NCI-H2081 (cell line): ENCODE results near the gene ARMC8.

ENCODE experiments used
- DNase-seq, 2 experiments: peaks; one replicate each; lab custom pipeline; 2025; lab: John Stamatoyannopoulos, UW

Gene ARMC8

DNA sequence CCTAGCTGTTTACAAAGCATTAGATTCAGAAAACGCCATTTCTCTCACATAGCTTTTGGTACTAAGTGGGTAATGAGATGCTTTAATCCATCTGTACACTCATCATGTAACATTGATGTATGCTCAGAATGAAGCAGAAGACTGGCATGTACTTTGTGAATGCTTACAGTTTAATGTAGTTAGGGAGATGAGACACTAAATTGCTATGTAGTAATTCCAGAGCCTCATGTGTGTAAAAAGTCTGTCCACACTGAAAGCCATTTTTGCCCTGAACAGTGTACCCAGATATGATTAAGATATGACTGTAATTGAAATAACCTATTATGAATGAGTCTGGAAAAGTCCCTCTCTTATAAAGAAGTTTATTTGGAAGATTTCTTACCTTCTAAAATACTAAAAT is 66.5 kb downstream of the ARMC8 start:
- DNase-seq: no peak

DNA sequence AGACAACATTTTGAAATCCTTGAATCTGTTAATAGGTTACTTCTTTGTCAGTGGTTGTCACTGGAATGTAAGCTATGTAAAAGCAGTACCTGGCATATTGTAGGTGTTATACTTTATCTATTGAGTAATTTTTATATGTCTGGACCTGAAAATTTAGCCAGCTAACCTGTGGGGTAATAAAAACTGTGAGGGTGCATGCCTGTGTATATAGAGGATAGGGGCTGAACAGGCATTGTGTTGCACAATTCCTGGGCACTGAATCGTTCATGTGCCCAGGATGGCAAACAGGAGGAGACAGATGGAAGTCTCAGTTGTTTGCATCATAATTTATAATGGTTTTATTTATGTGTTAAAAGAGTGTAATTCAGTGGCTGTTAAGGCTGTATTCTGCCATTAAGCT is 67.1 kb downstream of the ARMC8 start:
- DNase-seq: no peak

DNA sequence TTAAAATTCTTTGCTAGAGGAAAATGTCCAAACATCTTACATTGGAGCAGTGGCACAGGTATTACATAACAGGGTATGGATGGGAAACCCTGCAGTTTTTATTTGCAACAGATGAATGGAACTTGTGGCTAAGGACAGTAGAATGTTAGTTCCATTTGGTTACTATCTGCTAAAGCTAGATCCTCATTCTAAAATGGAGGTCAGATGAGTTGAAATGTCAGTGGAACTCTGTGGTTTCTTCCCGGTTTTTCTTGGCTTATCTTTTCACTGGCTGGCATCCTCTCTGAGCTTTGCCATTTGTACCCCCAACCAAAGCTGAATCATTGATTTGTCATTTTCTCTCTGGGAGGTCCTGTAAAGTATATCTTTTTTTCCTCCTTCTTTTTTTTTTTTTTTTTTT is 68.9 kb downstream of the ARMC8 start:
- DNase-seq: no peak

DNA sequence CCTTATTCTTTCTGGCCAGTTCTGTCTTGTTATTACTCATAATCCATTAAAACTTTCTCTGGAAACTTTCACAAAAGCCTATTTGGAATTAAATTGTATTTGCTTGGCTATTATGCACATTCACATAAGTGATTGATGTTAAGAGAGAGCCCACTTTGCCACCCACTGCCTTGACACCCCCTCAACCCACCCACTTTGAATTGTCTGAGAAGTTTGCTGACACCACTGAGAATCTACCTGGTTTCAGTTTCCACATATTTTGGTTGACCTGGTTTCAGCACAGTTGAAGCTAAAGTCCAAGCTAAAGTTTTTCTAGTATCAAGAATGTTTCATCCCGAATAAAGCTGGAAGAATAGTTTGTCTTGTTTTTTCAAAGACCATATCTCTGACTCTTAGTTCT is 70.9 kb downstream of the ARMC8 start:
- no peak for DNase-seq

DNA sequence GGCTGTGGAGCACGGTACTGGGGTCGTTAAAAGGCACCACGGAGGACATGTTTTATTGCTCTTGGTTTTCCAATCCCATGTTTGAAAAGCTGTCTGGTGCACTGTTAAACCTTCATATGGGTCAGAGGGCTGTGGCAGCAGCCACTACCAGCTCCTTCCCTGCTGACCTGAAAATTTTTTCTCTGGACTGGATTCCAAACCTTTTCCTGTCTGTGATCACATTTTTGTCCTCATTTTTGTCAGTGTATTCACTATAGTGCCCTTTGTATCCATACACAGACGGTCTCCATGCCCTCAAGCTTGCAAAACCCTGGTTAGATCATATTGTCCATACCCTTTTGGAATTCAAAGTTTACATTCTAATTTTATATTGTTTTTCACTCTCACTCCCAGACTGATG is 72.0 kb downstream of the ARMC8 start:
- DNase-seq: no peak

DNA sequence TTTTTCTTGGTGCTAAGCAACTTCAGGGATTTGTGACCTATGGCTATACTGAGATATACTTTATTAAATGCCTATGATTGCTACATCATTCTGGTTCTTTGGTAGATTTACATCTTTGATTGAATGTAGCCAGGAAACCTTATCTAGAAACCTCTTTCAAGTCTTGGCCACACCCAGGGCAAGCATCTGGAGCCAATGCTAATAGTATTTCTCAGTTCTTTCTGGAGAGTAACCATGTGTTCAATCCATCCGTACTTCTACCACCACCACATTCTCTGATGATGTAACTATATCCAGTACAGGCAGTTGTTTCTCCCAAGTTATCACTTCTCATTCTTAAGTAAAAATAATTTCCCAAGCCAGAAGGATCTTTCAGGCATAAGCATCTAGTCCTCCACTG is 73.5 kb downstream of the ARMC8 start:
- no peak for DNase-seq

DNA sequence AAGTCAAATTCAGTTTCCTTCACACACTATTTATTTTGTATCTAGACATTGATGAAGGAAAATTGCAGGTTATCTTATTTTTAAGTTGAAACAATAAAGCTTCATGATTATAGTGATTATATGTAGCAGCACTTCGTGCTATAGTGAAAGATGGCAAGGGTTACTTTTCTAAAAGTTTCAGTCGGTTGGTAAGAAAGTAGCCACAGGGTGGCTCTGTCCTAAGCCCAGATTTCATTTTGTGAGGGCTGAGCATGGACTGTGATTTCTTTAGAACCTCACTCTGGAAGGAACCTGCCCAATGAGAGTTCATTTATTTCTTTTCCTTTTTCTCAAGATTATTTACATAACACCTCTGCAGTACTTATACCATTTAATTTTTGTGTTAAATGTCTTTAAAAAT is 76.0 kb downstream of the ARMC8 start:
- DNase-seq: no peak

DNA sequence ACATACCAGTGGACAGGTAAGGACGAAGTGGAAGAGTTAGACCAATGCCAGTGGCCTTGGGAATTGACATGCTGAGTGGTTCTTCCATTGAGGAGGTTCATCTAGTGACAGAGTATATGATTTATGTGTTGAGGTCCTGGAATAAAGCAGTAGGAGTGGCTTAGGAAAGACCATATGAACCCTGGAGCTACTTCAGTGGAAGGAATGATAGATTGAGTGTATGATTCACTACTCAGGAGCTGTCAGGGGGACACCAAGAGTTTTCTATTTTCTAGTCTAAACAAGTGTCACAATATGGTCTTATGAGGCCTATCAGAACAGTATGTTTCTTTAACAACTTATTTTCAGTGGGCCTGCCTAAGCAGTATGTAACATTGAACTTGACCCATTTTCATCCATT is 78.6 kb downstream of the ARMC8 start:
- no peak for DNase-seq

DNA sequence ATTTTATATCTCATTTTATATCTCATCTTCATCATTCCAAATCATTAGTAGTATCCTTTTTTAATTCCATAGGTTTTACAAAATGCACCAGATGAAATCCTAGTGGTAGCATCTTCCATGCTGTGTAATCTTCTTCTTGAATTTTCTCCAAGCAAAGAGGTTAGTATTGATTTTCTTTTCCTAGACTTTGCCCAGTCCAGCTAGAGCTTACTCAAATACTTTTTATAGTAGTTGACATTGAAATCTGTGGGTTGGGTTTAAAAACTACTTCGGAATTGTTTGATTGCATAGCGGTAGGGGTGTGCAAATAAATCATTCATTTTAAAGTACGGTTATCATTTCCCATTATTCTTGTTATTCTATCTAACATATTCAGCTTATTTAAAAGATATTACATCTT is 80.0 kb downstream of the ARMC8 start:
- no peak for DNase-seq

DNA sequence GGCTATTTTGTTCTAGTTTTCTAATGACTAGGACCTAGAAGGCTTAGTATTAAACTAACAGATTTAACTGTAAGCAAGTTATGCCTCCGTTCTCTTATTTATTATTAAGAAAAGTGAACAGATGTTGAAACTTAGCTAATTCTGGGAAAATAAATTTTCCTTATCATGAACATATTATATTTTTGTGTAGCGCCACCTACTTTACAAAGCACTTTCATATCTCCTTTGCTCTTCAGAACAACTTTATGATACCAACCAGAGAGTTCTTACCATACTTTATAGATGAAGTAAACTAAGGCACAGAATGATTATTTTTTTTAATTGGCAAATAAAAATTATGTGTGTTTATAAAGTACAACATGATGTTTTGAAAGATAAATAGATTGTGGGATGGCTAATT is 83.1 kb downstream of the ARMC8 start:
- DNase-seq: no peak

DNA sequence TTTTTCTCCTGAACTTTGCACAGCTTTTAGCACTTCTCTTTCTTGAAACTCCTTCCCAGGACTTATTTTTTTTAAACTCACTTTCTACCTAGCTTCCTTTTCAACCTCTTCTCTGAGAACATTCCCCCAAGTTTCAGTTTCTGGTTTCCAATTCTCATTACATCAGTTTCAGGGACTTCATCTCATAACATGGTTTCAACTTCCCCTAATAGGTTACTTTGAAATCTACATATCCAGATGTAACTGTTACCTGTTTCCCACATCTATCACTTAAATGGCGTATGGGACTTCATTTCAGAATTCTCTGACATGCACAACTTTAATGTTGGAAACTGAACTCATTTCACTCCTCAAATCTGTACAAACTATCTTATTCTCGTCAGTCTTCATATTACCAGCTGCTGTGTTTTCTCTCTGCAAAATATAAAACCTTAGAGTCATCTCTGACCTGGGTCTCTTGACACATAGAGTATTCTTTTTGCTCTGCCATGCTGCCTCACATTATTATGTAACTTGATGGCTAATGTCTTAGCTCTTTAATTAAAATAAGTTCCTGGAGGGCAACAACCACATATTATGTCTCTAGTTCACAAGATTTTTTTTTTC is 84.2 kb downstream of the ARMC8 start:
- DNase-seq: no peak

DNA sequence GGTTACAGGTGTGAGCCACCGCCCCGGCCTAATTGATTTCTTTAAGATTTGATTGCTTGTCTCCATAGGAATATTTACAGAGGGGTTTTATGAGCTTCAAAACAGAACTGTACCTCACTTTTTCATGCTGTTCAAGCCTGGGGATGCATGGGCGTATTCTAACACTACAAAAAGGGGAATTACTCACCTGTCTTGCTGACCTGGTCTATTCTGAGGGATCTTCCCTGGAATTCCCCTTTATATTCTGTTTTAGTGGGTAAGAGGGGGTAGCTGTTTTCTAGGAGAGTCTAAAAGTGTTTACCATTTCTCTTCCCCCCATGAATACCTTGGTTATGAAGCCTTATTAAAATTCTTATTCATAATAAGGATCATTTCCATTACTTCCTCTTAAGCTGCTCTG is 94.5 kb downstream of the ARMC8 start:
- DNase-seq: no peak

DNA sequence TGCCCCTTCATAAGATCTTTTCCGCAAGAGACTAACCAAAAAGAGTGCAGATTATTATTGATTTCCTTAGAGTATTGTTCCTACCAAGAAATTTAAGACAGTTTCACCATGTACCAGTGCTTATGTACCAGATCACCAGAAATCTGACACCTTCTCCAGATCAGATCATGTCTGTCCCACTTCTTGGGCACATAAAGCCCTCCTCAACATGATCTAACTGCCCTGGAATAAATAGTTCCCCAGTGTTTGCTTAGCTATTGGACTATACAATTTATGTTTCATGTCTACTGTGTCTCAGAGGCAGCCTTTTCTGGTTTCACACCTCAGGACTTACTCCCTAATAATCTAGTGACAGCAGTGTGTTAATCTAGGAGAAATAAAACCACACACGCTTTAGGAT is 95.7 kb downstream of the ARMC8 start:
- no peak for DNase-seq

DNA sequence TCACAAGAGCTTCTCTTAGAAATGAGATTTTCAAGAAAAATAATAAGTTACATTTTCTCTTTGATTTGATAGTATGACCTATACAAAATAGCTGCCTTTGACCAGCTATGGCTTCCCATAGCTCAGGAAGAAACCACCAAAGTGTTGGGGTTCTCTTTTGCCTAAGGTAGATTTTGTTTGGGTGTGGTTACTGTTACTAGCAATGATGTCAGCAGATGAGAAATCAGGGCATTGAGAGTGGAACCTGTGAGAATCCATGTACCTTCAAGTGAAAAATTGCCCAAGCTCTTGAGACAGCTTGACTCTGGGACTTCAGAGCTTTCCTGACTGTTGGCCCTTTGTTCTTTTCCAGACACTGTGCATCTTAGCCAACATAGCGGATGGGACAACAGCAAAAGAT is 97.0 kb downstream of the ARMC8 start:
- no peak for DNase-seq

DNA sequence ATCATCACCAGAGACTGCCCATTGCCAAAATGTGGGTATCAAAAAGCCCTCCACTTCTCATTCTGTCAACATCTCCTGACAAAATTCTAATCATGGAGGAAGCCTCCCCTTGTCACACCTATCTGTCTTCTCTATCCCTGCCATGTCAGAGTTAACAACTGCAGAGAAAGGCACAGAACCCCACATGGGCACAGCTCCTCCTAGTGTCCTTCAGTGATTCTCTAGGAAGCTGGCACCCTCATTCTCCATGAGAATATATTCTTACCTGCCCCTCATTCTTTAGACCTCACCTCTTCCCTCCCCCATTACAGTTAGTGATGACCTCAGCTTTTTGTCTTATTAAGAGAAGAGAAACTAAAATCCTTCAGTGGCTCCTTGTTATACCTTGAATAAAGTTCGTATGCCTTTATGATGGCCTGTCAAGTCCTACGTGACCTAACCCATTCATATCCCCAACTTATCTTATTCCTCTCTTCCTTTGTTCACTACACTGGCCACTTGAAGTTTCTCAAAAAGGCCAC is 97.9 kb downstream of the ARMC8 start:
- no peak for DNase-seq

DNA sequence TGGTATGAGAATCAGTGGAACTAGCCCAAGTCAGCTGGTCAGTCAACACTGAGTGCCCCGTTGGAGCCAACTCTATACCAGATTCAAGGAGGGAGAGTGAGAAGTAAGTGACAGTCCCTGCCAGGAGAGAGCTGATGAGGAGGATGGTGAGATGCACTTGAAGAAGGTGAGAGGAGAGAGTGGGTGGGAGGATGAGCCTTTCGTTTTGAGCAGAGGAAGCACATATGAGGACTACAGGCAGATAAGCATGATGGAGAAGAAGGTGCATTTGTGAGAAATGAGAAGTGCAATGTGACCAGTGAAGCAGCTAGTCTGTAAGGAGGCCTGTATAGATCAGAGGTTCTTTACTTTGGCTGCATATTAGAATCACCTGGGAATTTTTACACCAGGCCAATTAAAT is 102.2 kb downstream of the ARMC8 start:
- DNase-seq: no peak

DNA sequence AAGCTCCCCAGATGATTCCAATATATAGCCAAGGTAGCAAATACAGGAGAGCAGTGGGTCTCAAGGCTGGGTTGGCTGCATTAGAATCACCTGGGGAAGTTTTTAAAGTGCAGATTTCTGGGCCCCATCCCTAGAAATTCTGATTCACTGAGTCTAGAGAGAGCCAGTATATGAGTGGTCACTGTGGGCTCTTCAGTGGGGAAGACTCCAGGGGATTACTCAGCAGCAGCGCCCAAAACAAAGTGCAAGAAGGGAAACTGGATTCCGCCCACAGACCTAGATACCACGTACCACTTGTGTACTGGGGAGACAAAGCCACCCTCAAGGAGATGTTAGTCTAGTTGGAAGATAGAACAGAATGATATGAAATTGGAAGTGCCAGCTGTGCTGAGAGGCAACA is 102.6 kb downstream of the ARMC8 start:
- no peak for DNase-seq

DNA sequence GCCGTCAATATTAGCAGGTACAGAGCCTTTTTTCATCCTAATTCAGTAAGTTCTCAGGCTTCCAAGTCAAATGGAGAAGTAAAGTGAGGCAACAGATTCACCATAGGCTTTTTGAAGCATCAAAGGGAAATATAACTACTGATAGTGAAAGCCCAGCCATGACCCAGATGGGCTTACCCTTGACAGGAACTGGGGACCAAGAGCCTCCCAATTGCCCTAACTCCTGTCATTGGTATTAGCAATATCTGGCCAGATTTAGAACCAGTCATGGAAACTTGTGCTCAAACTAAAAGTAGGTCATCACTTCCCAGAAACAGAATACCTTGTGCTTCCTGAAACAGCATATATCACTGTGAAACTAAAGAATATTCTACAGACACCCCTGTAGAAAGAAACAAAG is 109.5 kb downstream of the ARMC8 start:
- no peak for DNase-seq

DNA sequence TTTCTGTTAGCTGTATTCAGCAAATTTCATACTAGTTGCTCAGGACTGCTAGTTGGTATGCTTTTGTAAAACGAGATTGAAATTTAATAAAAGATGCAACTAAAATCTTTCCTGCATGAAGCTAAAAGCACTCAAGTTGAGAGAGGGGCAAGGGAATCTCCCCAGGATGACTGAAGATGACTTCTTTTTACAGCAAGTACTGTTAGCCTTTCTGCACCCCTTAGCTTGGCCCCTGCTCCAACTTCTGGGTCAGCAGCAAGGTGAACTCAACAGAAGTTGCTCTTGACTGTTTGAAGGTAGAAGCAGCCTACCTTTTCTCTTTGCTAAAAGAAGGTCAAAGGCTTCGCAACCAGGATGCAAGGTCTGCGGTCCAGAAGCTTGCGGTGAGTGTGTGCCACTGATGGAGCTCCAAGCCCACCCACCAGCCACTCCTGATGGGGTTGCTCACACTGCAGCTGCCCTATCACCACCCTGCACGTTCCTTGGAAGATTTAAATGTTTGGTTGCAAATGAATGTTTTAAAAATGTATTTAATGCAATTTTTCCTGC is 110.0 kb downstream of the ARMC8 start:
- no peak for DNase-seq

DNA sequence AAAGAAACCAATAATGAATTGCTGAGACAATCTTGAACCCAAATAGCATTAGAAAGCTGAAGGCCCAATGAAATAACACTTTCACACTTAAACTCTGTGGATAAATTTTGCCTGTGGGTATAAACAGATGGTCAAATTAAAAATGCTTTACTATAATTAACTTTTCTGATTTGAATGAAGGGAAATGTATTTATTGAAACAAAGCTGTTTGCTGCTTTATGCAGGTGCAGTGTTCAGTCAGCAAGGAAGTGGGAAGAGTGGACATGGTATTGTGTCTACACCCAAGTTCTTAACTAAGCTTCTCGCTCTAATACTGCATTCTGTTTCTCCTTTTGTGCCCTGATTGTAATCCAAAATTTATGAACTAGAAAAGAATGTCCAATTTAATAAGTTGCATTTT is 110.8 kb downstream of the ARMC8 start:
- no peak for DNase-seq

DNA sequence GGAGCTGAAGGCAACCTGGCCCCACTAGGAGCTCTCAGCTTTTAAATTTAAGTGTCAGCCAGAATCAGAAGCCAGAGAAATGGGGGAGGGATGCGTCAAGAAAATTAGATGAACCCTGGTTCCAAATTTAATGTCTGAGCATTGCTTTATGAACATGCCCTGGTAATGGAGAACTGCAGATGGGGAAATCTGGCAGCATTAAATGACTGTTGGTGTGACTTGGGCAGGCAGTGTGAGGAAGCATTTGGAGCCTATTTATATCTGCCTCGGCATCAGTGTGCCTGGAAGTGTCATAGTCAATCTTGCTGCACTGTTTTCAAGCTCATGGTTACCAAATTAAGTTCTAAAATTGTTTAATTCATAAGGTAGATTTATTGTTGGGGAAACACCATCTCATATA is 113.5 kb downstream of the ARMC8 start:
- DNase-seq: no peak

DNA sequence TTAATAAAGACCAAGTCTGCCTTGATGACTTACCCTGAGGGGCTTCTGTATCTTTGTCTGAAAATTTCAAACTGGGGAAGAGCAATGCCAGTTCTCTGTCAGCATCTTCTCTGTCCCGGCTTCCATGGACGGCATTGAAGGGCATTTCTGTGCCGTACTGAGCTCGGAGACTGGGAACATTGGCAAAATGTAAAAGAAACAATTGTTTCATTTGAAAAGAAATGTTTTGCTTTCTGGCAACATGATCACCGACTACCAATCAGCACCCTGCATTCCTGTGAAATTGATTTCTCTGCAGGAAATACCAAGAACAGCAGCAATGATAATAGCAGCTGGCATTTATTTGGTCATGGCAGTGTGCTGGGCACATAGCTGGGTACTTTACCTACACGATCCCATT is 116.4 kb downstream of the ARMC8 start:
- DNase-seq: no peak

DNA sequence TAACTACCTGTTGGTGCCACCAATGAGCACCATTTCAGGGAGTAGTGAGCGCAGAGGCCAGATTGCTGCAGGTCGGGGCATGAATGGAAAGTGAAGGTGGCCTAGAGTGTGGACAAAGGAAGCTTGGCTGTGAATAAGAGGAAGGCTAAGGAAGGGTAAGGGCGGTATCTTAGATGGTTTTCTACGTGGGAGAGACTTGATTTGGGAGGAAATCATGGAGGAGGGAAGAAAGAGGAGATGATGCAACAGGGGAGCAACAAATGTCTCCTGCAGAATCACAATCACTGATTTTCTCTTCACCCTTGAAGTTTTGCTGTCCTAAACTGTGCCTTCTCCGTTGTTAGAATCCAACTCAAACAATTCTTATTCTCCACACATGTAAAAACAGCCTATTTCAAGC is 120.8 kb downstream of the ARMC8 start:
- DNase-seq: no peak

DNA sequence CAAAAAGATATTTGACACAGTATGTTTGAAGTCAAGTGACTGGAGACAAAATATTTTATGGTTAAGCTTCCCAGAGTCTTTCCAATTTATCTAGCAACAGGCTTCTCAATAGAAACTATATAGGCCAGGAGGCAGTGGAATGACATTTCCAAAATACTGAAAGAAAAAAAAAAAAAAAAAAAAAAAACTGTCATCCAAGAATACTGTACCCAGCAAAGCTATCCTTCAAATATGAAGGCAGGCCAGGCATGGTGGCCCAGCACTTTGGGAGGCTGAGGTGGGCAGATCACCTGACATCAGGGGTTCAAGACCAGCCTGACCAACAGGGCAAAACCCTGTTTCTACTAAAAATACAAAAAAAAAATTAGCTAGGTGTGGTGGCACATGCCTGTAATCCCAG is 121.7 kb downstream of the ARMC8 start:
- DNase-seq: no peak
